GM19455 (cell line): ENCODE measurements around the gene COQ5.
"Not testable (repeated sequence)": the region's sequence is repeated elsewhere in the genome, so short reads cannot be mapped to it uniquely, and the experiment has no call there.

Source experiments
- ATAC-seq: cut with Tn5 transposase; IDR thresholded peaks from one replicate; pipeline ENCODE4 v1.9.1; 2021; ENCODE audit not compliant: unreplicated experiment

Gene COQ5, protein sequence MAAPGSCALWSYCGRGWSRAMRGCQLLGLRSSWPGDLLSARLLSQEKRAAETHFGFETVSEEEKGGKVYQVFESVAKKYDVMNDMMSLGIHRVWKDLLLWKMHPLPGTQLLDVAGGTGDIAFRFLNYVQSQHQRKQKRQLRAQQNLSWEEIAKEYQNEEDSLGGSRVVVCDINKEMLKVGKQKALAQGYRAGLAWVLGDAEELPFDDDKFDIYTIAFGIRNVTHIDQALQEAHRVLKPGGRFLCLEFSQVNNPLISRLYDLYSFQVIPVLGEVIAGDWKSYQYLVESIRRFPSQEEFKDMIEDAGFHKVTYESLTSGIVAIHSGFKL

DNA sequence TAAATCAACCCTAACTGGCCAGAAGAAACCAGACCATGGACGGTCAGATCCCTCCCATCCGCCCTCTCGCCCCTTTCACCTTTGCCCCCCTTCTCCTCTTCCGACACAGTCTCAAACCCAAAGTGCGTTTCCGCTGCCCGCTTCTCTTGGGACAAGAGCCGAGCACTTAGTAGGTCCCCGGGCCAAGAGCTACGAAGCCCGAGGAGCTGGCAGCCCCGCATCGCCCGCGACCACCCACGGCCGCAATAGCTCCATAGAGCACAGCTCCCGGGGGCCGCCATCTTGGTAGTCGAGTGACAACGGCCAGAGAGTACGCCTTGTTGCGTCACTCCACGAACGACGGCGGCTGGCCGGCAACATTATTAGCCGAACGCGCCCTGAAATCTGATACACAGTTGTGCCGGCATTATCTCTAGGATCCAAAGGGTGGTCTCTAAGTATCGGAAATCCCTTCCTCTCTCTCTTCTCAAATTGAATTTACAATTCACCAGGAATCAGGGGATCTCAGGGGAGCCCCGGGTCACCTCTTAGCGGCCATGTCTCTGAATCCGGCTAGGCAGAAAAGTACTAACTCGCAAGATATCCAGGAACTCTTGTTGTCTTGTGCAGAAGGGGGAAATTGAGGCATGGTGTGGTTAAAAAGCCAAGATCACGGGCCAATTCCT is at the start of gene COQ5:
TSS of gene COQ5 (minus strand) at position 298 of the 665 bp plus-strand sequence. CDS start at position 281, 17 bp downstream.
- ATAC-seq = no peak

DNA sequence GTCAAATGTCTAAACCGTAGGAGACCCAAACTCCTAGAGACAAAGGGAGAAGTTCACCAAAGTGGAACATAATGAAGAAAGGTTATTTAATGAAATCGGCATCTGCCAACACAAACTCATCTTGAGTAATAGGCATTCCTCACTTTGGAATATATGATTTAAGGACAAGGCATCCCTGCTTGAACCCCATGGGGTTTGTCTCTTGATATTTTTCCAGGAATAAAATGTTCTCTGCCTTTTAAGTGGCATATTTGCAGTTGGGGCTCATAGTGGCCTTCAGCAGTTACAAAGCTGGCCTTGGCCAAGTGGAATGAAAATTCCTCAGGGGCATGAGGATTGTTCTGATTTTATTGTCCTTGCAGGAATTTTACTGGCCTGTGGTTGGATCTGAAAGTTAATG is 45.1 kb upstream of the COQ5 start:
- no peak for ATAC-seq

DNA sequence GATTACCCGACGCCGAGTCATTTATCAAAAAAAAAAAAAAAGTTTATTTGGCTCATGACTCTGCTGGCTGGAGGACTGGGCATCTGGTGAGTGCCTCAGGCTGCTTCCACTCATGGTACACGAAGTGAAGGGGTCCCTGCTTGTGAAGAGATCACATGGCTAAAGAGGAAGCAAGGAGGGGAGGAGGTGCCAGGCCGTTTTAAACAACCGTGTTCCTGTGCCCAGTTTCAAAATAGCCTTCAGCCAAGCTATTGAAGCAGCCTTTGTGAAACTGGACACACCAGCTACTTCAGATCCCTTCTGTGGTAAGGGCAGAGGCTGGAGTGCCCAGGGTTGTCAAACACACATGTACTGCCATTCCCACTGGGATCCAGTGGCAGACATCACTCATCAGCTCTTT is 44.6 kb upstream of the COQ5 start:
- no peak for ATAC-seq

DNA sequence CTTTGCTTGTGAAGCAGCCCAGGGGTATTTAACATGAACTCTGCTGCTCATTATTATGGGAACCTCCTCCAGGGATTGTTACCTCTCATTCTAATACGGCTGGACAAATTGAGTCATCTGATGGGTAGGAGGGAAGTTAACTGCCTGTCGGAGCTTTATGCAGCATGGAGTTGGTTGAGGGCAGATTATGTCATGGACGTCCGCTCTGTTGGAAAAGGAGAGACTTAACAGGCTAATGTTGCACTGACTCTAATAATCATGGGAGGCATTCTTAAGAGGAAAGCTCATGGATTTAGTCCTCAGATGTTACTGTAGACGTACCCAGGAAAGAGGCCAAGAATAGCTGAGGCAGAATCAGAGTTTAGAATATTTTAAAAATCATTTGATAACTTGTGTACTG is 42.3 kb upstream of the COQ5 start:
- no peak for ATAC-seq

DNA sequence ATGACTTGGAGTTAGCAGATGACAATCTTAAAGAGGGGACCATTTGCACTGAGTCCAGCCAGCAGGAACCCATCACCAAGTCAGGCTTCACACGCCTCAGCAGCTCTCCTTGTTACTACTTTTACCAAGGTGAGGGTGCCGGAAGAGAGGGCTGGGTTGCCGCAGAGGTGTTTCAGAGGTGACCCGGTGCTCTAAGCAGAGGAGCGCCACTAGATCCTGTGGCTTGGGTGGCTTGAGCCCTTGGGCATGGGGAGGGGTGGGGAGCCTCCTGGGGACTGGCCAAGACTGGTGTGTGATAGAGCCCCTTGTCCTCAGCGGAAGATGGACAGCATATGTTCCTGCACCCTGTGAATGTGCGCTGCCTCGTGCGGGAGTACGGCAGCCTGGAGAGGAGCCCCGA is 34.5 kb upstream of the COQ5 start:
- no peak for ATAC-seq

DNA sequence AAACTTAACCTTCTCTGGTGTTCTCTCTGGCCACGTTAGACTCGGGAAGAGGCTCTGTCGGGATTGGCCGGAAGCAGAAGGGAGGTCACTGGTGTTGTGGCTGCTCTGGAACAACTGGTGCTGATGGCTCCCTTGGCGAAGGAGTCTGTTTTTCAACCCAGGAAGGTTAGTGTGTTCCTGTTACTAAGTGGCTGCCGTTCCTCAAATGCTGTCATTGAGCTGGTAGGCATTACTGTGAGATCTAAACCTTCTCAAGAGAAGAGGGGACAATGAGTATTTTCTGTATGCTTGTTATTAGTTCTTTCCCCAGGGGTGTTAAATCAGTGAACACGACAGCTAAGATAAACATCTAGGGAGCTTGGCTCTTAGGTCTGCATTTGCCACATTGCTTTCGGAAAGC is 33.9 kb upstream of the COQ5 start:
- ATAC-seq = no peak

DNA sequence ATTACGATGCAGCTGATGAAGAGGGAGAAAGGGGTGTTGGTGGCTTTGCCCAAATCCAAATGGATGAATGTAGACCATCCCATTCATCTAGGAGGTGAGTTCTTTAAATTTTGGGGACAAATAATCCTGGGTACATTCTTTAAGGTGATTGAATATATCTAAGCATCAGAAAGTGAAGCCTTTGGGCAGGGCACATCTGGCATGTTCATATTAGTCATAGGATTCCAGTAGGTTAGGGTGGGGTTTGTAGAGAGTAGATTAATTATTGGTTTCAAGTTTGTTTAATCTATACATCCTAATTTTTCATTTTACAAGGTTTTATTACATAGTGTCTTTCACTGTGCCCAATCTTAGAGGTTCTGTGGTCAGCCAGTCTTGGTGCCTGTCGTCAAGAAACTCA is 28.6 kb upstream of the COQ5 start:
- no peak for ATAC-seq

DNA sequence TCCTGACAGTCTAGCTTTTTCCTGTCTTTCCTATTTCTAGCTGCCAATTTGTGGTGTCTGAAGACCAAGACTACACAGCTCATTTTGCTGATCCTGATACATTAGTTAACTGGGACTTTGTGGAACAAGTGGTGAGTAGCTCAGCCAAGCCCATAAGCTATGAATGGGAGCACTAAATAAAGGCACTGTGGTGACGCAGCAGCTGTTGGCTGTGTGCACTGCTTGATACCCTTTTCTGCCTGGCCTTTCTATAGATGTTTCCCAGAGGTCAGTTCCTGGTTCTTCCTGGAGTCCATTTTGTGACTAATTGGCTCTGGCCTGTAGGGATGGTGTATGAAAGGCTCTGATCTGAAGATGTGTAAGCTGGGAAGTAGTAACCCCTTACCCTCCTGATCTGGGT is 25.7 kb upstream of the COQ5 start:
- ATAC-seq = no peak

DNA sequence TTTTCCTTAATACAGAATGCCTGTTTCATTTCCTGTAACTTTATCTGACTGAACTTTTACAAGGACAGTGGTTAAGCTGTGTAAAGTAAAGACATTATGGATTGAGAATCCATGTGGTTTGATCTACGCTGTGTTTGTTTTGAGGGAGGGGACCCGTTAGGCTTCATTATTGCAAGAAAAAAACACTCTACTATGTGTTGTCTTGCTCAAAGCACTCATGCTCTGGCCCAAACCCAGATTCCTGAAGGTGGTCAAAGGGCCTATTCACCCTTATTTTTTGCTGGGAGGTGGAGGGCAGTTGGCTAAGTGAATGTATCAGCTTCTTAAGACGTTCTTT is 17.1 kb upstream of the COQ5 start:
- ATAC-seq = no peak

DNA sequence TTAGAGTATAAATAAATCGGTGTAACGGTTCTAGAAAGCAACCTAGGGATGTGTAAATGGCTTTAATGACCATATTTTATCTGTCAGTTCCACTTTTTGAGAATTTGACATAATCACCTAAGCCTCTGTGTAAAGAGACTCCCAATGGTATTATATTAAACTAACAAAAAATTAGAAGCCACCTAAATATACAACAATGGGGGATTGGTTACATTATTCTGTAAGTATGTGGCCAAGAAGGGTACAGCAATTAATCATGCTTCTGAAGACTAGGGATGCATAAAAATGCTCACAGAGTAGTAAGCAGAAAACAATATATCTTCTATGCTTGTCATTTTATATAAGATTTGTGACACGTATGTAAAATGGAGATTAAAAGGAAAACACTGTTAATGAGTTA is 15.7 kb upstream of the COQ5 start:
- no peak for ATAC-seq

DNA sequence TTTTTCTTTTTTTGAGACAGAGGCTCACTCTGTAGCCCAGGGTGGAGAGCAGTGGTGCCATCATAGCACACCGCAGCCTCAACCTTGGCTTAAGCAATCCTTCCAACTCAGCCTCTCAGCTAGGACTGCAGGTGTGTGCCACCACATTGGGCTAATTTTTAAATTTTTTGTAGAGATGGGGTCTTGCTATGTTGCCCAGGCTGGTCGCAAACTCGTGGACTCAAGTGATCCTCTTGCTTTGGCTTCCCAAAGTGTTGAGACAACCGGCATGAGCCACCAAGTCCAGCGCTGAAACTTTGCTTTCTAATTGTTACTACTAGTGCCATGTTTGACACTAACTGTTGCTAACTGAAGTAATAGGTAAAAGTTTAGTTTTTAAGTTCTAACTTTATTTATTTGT is 13.2 kb upstream of the COQ5 start:
- no peak for ATAC-seq

DNA sequence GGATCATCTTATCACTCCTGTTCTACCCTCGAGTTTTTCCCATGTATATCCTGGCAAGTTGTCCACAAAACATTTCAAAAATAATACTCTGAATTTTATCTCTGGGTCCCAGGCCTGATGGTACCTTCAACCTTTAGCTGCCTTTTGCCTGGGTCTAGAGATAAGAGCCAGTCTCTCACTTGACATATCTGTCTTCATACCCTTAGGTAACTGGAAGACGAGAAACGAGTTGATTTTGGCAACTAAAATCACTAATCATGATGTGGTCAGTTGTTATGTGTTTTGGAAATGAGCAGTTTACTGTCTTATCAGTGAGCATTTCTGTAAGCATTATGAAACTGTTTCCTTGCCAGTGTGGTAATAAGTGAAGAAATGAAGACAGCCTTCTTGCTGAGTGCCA is 11.5 kb upstream of the COQ5 start:
- no peak for ATAC-seq

DNA sequence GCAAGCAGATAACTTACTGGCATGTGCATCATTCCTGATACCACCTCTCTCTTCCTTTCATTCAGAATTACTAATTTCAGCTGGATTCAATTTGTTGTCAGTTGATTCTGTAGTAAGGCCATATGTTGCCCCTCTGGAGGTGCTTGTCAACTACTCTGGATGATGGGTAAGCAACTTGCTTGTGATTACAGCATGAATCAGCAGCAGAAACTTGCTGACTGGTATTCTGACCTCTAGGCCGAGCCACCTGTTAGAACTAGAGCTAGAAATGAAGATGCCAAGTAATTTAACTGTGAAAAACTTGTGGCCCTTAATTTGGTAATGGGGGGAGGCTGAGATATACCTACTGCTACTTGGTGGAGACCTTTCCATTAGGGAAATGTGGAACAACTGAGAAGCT is 10.3 kb upstream of the COQ5 start:
- ATAC-seq = no peak

DNA sequence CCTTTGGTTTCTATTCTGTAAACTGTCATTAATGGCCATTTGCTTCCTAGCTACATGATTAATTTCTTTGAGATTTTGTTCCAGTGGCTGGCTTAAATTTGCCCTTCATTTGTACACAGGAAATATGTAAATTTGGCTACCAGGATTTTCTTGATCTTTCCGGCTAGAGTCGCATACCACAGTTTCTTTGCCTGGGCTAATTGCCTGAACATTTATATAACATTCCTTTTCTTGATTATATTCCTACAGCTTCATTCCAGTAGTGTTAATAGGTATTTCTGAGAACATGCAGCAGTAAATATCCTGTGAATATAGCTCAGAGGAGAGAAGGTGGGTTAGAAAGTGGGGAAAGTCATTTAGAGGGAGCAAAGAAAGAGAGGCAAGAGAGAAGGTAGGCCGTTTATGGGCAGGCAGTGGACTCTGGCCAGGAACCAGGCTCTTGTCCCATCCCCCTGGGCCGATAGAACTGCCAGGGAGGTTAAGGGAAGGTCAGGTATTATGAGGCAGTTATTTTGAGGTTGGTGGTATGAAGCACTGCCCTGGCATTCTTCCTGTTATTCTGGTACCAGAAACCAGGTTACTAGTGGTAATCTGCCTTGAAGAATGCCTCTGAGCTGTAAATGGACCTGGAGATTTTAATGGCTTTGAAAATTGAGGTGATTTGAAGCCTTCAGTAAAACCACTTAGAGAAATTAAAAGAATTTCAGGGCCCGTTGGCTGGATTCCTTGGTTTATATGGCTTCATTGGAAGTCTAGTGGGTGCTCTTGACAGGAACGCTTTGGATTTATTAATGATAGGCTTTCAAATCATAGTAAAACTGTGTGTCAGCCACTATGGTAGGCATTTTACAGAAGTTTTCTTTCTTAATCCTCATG is 9.6 kb upstream of the COQ5 start:
- no peak for ATAC-seq

DNA sequence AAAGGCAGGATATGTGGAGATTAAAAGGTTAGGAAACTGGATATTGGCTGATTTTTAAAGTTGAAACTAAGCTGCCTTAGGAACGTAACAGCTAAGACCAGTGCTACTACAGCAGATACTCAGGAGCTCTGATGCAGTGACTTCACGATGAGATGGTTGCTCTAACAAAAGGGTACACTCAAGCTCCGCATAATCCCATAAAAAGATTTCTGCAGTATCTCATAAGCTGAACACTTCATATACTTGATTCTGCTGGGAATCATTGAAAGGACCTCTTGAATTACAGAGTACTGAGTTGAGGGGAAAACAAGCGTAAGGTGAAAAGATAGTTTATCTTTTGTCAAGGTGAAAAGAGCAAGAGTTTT is 8.9 kb upstream of the COQ5 start:
- ATAC-seq = no peak

DNA sequence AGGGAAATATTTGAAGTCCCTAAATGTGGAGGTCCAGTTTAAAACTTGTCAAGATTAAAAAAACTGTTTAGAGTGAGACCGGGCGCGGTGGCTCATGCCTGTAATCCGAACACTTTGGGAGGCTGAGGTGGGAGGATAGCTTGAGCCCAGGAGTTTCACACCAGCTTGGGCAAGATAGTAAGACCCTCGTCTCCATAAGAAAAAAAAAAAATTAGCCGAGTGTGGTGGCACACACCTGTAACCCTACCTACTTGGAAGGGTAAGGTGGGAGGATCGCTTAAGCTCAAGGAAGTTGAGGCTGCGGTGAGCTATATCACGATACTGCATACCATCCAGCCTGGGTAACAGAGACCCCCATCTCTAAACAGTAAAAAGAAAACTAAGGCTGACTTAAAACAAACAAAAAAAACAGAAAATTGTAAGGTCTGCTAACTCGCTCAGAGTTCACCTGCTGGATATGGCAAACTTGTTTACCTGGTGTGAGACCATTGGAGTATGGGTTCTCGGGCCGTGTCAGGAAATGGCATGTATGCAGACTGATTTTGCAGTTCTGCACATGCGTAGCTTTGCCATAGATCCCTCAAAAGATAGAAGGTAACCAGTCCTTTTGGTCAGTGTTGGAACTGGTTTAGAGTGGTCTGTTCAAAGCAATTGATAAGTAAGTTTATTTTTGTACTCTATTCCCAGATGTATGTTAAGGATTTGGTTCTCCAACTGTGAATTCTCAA is 7.3 kb upstream of the COQ5 start:
- ATAC-seq = no peak

DNA sequence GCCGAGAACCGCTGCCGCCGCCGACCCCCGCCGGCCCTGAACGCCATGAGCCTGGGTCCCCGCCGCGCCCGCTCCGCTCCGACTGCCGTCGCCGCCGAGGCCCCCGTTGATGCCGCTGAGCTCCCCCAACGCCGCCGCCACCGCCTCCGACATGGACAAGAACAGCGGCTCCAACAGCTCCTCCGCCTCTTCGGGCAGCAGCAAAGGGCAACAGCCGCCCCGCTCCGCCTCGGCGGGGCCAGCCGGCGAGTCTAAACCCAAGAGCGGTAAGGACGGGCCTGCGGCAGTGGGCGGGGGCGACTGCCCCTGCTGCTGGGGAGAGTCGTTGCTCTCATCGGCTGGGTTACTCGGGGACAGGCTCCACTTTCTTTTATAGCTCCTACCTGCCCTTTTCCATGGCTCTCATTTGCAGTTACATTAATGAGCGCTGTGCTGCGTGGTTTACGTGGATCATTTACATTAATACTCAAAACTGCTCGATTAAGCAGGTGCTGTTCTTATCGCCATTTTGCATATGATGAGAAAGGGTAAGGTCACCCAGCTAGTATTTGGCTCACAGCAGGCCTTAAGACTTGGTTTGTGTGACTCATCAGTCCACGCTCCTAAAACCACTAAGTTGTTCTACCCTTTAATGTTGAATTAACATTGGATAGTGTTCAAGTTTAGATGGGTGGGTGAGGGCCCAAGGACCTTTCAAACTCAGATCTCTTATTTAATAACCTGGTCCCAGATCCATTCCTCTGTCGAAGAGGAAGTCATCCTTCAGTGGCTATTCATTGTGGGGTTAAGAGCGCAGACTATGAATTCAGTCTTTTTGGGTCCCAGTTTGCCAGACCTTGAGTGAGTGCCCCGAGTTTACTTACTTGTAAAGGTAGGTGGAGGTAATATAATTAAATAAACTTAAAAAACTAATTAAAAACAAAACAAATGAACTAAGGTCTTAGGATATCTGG is 6.0 kb upstream of the COQ5 start:
- ATAC-seq = peak; percentile 31

DNA sequence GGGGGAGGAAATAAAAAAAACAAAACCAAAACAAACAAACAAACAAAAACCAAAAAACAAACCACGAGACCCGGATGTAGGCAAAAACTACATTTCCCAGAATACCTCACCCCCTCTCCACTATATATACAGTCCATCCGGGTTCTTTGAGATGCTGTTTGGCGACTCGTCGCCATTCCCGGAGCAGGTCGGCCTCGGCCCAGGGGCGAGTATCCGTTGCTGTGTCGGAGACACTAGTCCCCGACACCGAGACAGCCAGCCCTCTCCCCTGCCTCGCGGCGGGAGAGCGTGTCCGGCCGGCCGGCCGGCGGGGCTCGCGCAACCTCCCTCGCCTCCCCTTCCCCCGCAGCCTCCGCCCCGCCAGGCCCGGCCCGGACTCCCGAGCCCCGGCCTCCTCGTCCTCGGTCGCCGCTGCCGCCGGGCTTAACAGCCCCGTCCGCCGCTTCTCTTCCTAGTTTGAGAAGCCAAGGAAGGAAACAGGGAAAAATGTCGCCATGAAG is 5.3 kb upstream of the COQ5 start, which contains the start of gene RNF10:
TSS of gene RNF10 (plus strand) at position 154 of the 500 bp plus-strand sequence. CDS start 456 bp downstream, outside the sequence.
- ATAC-seq = peak; percentile 58

DNA sequence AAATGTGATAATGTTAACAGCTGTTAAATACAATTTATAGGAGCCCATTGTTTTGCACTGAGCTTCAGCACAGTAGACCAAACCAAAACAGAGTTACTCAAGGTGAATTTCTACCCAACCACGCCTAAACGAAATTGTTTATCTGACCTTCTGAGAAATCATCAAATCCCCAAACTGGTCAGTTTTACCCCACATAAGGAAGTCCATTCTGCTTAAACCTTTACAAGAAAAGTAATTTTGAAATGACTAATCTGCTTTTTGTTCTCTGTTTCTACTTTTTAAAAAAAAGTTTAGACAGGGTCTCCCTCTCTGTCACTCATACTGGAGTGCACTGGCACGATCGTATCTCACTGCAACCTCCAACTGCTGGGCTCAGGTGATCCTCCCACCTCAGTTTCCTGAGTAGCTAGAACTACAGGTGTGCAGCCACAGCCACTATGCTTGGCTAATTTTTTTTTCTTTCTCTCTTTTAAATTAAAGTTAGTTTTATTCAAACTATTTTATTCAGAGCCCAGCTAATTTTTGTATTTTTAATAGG is 3.8 kb upstream of the COQ5 start:
- ATAC-seq = no peak

DNA sequence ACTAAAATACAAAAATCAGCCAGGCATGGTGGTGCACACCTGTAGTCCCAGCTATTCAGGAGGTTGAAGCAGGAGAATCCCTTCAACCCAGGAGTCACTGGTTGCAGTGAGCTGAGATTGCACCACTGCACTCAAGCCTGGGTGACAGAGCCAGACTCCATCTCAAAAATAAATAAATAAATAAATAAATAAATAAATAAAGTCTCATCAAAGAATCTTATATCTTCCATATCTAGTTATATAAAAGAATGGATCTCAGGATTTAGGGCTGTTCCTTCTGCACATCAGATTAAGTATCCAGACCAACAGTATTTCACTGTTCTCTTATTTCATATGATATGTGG is 1.4 kb upstream of the COQ5 start:
- ATAC-seq = not testable (repeated sequence)
